GM18519 (cell line): ENCODE measurements around the gene UST.
"Not testable (repeated sequence)": the region's sequence is repeated elsewhere in the genome, so short reads cannot be mapped to it uniquely, and the experiment has no call there.

Experiments
- ATAC-seq: cut with Tn5 transposase; IDR thresholded peaks from one replicate; pipeline ENCODE4 v1.9.1; 2021; ENCODE audit warnings: mild to moderate bottlenecking, moderate library complexity; ENCODE audit not compliant: unreplicated experiment, low FRiP score

The UST gene

GRCh38 chr6:148890096-148890495, 143.3 kb downstream of the UST start:
- no peak for ATAC-seq

DNA sequence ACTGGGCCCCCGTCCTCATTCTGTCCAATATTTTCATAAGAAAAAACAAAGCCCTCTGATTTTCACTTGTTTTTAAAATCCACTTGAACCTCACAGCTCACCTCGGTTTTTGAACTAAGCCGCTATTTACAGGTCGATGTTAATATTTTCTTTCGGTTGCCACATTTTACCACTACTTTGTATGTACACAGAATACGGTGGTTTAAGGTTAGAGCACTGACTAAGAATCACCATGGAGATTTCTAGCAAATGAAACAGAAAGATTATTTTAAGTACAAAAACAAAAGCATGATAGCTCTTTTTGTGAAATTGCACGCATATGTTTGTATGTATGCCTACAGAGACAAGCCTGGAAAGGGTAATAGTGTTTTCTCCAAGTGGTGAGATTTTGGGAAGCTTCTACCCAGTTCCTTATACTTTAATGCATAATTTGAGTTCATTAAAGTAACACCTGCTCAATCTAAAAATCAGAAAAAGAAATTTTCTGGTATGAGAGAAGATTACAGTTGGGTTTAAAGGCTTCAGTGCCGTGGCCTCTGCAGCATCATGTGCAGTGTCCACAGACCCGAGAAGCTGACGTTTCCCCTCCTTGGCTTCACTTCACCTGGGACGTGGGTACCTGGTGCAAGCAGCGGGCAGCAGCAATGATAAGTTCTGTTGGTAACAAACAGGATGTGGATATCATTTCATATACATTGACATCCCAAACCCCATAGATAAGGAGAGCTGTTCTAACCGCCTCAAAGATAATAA, 144.0 kb downstream of the UST start:
- ATAC-seq: no peak

- ATAC-seq: no peak
Measured at GRCh38 chr6:148891405-148891783, 144.6 kb downstream of the UST start.

GRCh38 chr6:148892247-148892646, 145.4 kb downstream of the UST start:
- ATAC-seq: no peak

- ATAC-seq: no peak
Measured at GRCh38 chr6:148893073-148893472, 146.2 kb downstream of the UST start.

GRCh38 chr6:148893481-148893880, 146.7 kb downstream of the UST start:
- ATAC-seq: no peak

- ATAC-seq: no peak
Measured at GRCh38 chr6:148898376-148899014, 151.7 kb downstream of the UST start.

DNA sequence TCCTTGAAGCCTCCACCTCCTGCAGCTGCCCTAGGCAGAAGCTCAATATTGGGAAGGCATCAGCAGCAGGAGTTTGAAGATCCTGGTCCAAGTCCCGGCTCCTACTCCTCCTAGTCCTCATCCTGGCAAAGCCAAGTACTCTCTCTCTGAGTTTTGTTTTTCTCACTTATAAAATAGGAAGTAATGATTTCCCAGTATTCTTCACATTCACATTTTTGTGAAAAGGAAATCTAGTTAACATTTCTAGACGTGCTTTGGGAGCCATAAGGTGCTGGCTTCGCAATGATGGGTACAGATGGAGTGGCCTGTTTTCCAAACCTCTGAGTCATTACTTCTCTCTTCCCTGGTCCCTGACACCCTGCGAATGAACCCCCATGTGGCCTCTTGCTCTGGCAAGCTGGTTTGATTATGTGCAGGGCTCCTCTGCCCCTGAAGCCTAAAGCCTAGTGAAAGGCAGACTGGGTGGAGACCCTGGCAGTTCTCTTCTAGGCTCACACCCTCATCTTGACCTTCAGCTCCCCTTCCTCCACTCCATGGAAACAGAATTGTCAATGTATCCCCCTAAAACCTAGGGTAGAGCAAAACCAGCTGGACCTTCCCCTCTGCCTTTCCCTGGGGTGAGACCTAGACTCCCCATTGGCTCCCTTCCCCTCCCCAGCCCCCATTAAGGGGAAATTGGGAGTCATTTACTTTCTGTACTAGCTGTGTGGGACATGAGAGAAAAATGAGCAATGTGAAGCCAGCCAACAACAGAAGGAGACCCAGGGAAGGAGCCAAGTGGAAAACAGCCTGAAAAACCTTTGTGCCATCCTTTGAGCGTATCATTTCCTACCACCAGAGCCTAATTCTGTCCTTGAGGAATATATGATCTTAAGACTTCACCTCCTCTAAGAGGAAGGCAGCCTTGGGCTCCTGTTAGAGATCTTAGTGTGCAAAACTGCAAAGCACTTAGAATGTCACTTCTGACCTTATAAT, 158.4 kb downstream of the UST start:
- ATAC-seq: no peak

DNA sequence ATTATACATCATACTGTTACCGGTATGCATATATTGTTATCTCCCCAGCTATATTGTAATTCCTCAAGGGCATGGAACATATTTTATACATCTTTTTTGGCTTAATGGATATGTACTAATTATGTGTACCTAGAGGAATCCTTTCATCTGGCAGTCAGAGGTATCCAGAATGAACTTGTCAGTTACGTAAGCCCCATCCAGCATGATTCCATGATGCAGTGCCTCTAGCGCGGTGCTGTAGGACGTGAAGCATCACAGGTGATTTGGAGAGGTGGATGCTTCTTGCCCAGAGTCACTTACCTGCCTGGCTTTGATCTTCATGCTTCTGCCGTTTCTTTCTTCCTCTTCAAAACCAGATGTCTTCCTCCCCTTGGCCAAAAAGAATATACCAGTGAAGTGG, 159.1 kb downstream of the UST start:
- no peak for ATAC-seq

GRCh38 chr6:148906386-148906785, 159.6 kb downstream of the UST start:
- ATAC-seq: no peak

- ATAC-seq: peak; percentile 56
Measured at GRCh38 chr6:148907573-148907972, 160.7 kb downstream of the UST start.

DNA sequence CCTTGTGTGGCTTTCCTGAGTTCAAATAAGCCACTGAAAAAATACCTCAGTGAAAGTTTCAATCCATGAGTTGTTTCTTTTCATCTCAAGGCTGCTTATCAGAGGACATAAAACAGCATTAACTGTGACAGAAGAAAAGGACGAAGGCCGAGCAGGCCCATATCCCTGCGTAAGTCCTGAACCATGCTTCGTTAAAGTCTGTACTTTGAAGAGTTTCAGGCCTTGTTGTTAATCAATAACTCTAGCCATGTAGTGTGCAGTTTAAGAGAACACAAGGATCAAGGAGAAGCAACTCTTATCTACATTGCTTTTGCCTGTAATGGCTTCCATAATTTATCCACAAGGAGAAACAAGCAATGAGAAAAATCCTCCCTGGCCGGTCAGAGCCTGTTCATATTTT, 165.4 kb downstream of the UST start:
- ATAC-seq: no peak

GRCh38 chr6:148915810-148916209, 169.0 kb downstream of the UST start:
- ATAC-seq: no peak

GRCh38 chr6:148916485-148916884, 169.7 kb downstream of the UST start:
- not testable (repeated sequence) for ATAC-seq

DNA sequence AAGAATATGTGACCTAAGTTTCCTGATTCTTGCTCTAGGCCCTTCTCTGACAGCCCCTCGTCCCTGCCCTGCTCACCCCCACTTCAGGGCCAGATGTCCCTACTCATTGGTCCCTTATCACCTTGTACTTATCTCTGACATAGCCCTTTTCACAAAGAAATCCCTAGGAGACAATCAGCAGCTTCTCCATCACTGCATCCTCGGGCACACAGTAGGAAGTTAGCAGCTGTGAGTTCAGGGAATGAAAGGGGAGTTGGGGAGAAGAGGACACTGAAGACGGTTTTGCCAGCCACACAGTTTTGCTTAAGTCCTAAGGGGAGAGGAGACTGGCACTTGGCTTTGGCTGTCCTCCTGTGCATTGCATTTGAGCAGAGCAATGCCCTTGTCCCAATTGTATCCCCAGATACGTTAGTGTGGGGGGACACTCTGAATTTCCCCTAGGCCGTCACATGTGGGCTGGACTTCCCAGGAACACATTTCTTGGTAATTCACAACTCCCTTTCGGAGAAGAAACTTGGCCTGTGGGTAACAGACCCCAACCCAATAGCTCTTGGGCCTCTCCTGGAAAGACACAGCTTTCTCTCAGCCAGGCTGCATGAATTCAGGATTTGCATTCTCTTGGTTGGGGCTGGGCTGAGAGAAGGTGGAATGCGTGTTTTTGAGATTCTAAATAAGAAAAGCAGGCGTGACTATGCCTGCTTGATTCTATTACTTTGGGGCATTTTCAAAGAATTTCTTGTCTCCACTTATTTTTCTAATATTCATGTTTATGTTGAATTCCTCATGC, 177.6 kb downstream of the UST start:
- ATAC-seq: no peak

DNA sequence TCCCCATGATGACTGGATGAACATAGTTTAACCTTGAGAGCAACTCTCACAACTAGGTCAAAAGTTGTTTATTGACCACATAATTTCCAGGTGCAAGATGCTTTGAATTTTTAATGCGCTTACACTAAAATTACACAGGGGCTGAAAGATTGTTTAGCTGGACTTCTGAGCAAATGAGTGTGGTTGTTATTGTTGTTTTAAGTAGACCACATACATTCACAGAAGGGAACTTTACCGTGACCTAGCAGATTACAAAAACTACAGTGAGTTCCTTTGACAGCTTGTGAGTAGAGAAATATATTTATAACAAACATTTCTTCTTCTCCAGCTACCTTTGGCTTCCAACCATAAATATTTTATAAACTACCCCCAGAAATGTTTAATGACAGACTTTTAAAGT, 178.9 kb downstream of the UST start:
- ATAC-seq: no peak

DNA sequence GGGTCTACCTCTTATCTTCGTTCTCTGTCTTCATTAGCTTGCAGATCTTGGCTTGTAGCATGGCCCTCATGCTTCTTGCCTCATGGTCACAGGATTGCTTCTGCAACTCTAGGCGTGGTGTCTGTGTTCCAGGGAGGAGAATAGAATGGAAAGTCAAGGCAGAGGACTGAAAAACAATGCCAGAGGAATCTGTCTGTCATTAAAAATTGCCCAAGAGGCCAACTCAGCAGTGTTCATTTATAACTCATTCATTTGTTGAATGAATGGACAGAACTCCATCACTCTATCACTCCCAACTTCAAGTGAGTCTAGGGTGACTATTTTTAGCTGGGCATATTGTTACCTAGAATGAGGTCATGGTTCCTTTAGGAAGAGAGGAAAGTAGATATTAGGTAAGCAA, 179.6 kb downstream of the UST start:
- no peak for ATAC-seq

GRCh38 chr6:148927586-148927985, 180.8 kb downstream of the UST start:
- no peak for ATAC-seq

- ATAC-seq: no peak
Measured at GRCh38 chr6:148928811-148929210, 182.0 kb downstream of the UST start.

DNA sequence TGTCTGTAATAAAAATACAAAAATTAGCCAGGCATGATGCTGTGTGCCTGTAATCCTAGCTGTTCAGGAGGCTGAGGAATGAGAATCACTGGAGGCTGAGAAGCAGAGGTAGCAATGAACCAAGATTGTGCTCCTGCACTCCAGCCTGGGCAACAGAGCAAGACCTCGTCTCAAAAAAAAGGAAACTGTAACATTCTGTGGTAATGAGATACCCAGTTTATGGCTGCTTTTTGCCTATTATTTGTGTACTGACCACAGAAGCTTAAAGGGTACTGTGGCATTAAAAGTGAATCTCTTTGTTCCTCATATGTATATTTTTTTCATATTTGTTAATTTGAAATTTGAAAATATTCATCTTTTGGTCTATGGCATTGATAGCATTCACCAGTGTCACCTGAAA, 185.4 kb downstream of the UST start:
- no peak for ATAC-seq
